ENCODE measurements around the gene RABGAP1L.

DNA sequence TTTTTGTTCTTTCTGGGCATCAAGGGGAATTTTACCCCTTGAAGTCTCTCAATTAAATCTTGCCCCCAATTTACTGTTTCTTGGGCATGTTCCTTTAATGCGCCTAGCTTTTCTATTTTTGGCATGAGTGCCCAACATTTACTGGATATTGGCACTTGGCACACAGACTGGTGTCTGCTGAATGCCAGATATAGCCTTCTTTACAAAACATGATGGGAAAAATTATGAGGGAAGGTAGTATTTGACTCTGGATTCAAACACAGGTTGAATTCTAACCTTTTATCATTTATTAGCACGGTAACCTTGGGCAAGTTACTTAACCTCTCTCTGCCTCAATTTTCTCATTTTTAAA is 200.1 kb downstream of the RABGAP1L start:
- no peak for TF ChIP-seq EGR1 (IDR thresholded peaks at IDR 0.05; ENCODE audit: low read depth)
- TF ChIP-seq ZNF274 (IDR thresholded peaks at IDR 0.05; ENCODE audit: low read depth, low read length) = no peak
- TF ChIP-seq, protein P1, sequence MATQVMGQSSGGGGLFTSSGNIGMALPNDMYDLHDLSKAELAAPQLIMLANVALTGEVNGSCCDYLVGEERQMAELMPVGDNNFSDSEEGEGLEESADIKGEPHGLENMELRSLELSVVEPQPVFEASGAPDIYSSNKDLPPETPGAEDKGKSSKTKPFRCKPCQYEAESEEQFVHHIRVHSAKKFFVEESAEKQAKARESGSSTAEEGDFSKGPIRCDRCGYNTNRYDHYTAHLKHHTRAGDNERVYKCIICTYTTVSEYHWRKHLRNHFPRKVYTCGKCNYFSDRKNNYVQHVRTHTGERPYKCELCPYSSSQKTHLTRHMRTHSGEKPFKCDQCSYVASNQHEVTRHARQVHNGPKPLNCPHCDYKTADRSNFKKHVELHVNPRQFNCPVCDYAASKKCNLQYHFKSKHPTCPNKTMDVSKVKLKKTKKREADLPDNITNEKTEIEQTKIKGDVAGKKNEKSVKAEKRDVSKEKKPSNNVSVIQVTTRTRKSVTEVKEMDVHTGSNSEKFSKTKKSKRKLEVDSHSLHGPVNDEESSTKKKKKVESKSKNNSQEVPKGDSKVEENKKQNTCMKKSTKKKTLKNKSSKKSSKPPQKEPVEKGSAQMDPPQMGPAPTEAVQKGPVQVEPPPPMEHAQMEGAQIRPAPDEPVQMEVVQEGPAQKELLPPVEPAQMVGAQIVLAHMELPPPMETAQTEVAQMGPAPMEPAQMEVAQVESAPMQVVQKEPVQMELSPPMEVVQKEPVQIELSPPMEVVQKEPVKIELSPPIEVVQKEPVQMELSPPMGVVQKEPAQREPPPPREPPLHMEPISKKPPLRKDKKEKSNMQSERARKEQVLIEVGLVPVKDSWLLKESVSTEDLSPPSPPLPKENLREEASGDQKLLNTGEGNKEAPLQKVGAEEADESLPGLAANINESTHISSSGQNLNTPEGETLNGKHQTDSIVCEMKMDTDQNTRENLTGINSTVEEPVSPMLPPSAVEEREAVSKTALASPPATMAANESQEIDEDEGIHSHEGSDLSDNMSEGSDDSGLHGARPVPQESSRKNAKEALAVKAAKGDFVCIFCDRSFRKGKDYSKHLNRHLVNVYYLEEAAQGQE (IDR thresholded peaks at IDR 0.05; ENCODE audit: low read depth) = no peak
- TF ChIP-seq, protein P2, sequence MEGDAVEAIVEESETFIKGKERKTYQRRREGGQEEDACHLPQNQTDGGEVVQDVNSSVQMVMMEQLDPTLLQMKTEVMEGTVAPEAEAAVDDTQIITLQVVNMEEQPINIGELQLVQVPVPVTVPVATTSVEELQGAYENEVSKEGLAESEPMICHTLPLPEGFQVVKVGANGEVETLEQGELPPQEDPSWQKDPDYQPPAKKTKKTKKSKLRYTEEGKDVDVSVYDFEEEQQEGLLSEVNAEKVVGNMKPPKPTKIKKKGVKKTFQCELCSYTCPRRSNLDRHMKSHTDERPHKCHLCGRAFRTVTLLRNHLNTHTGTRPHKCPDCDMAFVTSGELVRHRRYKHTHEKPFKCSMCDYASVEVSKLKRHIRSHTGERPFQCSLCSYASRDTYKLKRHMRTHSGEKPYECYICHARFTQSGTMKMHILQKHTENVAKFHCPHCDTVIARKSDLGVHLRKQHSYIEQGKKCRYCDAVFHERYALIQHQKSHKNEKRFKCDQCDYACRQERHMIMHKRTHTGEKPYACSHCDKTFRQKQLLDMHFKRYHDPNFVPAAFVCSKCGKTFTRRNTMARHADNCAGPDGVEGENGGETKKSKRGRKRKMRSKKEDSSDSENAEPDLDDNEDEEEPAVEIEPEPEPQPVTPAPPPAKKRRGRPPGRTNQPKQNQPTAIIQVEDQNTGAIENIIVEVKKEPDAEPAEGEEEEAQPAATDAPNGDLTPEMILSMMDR (IDR thresholded peaks at IDR 0.05 in 2 of 3, conservative IDR thresholded peaks at IDR 0.05 in 1 of 3; ENCODE audit: borderline replicate concordance in 1 of 3, insufficient read depth in 1 of 3, low read depth in 2 of 3, low read length in 2 of 3) = no peak
- TF ChIP-seq, protein P3, sequence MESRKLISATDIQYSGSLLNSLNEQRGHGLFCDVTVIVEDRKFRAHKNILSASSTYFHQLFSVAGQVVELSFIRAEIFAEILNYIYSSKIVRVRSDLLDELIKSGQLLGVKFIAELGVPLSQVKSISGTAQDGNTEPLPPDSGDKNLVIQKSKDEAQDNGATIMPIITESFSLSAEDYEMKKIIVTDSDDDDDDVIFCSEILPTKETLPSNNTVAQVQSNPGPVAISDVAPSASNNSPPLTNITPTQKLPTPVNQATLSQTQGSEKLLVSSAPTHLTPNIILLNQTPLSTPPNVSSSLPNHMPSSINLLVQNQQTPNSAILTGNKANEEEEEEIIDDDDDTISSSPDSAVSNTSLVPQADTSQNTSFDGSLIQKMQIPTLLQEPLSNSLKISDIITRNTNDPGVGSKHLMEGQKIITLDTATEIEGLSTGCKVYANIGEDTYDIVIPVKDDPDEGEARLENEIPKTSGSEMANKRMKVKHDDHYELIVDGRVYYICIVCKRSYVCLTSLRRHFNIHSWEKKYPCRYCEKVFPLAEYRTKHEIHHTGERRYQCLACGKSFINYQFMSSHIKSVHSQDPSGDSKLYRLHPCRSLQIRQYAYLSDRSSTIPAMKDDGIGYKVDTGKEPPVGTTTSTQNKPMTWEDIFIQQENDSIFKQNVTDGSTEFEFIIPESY (IDR thresholded peaks at IDR 0.05; ENCODE audit: extremely low read depth, insufficient replicate concordance, low read length) = no peak
- TF ChIP-seq SP1 (IDR thresholded peaks at IDR 0.05; ENCODE audit: low read depth) = no peak
- TF ChIP-seq SIN3A (IDR thresholded peaks at IDR 0.05; ENCODE audit: low read depth) = no peak
- TF ChIP-seq CEBPB (IDR thresholded peaks at IDR 0.05; ENCODE audit: low read depth) = no peak
- TF ChIP-seq EZH2phosphoT487 (IDR thresholded peaks at IDR 0.05; ENCODE audit: borderline replicate concordance) = no peak
- TF ChIP-seq ELF1 (IDR thresholded peaks at IDR 0.05; ENCODE audit: borderline replicate concordance, low read depth) = no peak
- no peak for TF ChIP-seq POLR2A (IDR thresholded peaks at IDR 0.05; ENCODE audit: borderline replicate concordance, extremely low read depth, insufficient read depth, insufficient read length)
- TF ChIP-seq EZH2 (IDR thresholded peaks at IDR 0.05) = no peak
- TF ChIP-seq YY1 (IDR thresholded peaks at IDR 0.05; ENCODE audit: extremely low read depth, insufficient replicate concordance, low read depth, low read length) = no peak
- TF ChIP-seq POLR2AphosphoS5 (IDR thresholded peaks at IDR 0.05; ENCODE audit: low read depth, low read length) = no peak

Measured in HCT116 (cell line).